H1 (cell line): Measurements from ENCODE around the gene ZNF775. TPM values are rescaled to one million over a fixed set of nuclear protein-coding genes. Genes with fewer than 3 reads are reported as not detected.

Experiments
- EGR1 ChIP-seq: IDR thresholded peaks from 2 replicates; pipeline ENCODE4 v1.6.1; 2011; ENCODE audit warnings: low read depth, low read length, borderline replicate concordance
- FOSL1 ChIP-seq: IDR thresholded peaks from 2 replicates; pipeline ENCODE4 v1.6.1; 2011; ENCODE audit warnings: mild to moderate bottlenecking, low read depth, low read length, moderate library complexity; ENCODE audit not compliant: insufficient read depth
- KDM1A ChIP-seq: fragments of 200-600, 300-600 bp; sonication (generic); IDR thresholded peaks from 2 replicates; pipeline ENCODE4 v1.7.1; 2016; ENCODE audit warnings: mild to moderate bottlenecking, low read length, borderline replicate concordance
- POLR2A ChIP-seq, 2 experiments: IDR thresholded peaks; 1 replicate in 1 of 2; 2 replicates in 1 of 2; pipeline ENCODE4 v1.6.1; 2011; ENCODE audit warnings: low read depth in 2 of 2, low read length in 2 of 2, mild to moderate bottlenecking in 2 of 2; ENCODE audit errors: control extremely low read depth in 1 of 2
- polyA plus RNA-seq, 7 experiments: library from polyadenylated mRNA; depleted of rRNA in 3 of 7; stranded (reverse) in 5 of 7; unstranded in 2 of 7; fragments of >200 nt in 5 of 7; fragments of 200-250 nt in 2 of 7; gene quantifications; 1 replicate in 5 of 7; 2 replicates in 1 of 7; 4 replicates in 1 of 7; pipeline versions ENCODE4 v1.2.1 to v1.2.3, GENCODE V29; 2011 to 2013; ENCODE audit warnings: missing spikeins in 2 of 7, mixed read lengths in 2 of 7
- total RNA-seq: library from RNA; stranded (reverse); fragmentation: NEBNext Ultra II Directional; extraction: Animal tissue kit (Norgen Biotek cat#: 25700); gene quantifications from 2 replicates; pipeline ENCODE4 v1.2.1, GENCODE V29; 2021
- TF ChIP-seq, protein P1 (sequence below): IDR thresholded peaks from 2 replicates; pipeline ENCODE4 v1.6.1; 2011; ENCODE audit warnings: low read length, improper control_type of control experiment

Gene ZNF775
- total and polyA plus RNA-seq, 2 of the 8 experiments (the other 6 are each of a cell fraction or from before 2014, with no cell fraction given), result 13.6 to 21.5 TPM

DNA sequence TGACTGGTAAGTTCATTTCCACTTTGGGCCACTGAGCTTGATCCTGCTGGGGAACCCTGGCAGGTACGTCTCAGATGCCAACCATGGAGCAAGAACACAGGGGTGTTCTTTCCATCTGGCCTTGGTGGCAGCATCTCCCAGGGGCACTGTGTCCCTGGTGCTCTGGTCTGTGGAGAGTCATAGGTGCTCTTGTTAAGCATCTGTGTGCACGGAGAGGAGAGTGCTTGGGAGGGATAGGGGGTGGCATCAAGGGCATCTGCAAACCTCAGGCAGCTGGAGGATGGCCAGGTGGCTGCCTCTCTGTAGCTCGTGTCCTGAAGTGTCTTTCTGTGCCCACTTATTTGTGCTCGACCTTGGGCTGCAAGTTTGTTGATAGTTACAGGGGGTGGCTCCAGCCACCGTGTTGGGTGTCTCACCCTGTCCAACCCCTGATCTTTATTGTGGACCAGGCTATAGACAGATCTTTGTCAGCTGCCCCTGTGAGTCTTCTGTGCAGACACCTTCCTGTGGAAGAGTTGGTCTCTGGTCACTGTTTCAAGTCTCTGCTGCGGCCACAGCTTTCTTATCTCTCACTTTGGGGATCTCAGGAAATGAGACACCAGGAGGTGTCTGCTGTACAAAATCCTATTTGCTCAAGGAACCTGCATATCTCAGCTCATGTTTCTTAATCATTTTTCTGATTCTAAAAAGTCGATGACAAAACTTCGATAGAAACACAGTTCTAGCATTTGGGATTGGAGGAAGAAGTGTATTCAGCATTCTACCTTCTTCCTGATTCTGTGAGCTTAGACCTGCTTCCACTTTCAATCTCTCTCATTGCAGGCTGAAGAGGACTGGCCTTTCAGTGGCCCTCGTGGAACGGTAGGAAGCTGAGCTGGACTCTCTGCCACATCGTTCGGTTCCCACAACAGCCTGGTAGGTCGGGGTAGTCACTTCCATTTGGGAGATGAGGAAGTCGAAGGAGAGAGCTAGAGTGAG lies 54.1 kb downstream of the ZNF775 start (continued):
- TF ChIP-seq, protein P1, sequence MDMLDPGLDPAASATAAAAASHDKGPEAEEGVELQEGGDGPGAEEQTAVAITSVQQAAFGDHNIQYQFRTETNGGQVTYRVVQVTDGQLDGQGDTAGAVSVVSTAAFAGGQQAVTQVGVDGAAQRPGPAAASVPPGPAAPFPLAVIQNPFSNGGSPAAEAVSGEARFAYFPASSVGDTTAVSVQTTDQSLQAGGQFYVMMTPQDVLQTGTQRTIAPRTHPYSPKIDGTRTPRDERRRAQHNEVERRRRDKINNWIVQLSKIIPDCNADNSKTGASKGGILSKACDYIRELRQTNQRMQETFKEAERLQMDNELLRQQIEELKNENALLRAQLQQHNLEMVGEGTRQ, result no peak
- TF ChIP-seq FOSL1, result no peak
- no peak for TF ChIP-seq EGR1
- TF ChIP-seq POLR2A (IDR thresholded peaks at IDR 0.05; ENCODE audit: control extremely low read depth in 1 of 2, low read depth in 2 of 2, low read length in 2 of 2), result no peak
- TF ChIP-seq KDM1A, result no peak
